Stimulated activated CD4-positive, alpha-beta T cell treated with anti-CD3 and anti-CD28 coated beads, Interleukin-15, amount 100 ng/mL, for 48 hours (primary cell): ENCODE measurements around the gene ST7.
"Not testable (repeated sequence)": the region's sequence is repeated elsewhere in the genome, so short reads cannot be mapped to it uniquely, and the experiment has no call there.

Experiments
- DNase-seq, 2 donors: peaks; one replicate each; pipeline ENCODE4 v3.0.0-alpha.2; 2020; ENCODE audit warnings: low read depth in 2 of 2

The ST7 gene

GRCh38 chr7:116950889-116951351, 2.4 kb upstream of the ST7 start:
- no peak for DNase-seq

- DNase-seq, result no peak
These were observed 1.7 kb upstream of the ST7 start for GRCh38 chr7:116951366-116952292.

- DNase-seq, result no peak
These were observed 498 bp upstream of the ST7 start for GRCh38 chr7:116952635-116953371.

- DNase-seq, result no peak
These were observed 871 bp downstream of the ST7 start for GRCh38 chr7:116953906-116954838.

GRCh38 chr7:116955340-116955739, 2.0 kb downstream of the ST7 start:
- no peak for DNase-seq

- no peak for DNase-seq
These were observed 2.6 kb downstream of the ST7 start for GRCh38 chr7:116955801-116956476.

GRCh38 chr7:116956477-116956804, 3.1 kb downstream of the ST7 start:
- no peak for DNase-seq

GRCh38 chr7:116957874-116958273, 4.6 kb downstream of the ST7 start:
- DNase-seq, result no peak

GRCh38 chr7:116961966-116962673, 8.8 kb downstream of the ST7 start:
- DNase-seq, result not testable (repeated sequence)

- no peak for DNase-seq
These were observed 9.9 kb downstream of the ST7 start for GRCh38 chr7:116963234-116963633.

GRCh38 chr7:116966601-116967000, 13.3 kb downstream of the ST7 start:
- no peak for DNase-seq

- no peak for DNase-seq
These were observed 14.1 kb downstream of the ST7 start for GRCh38 chr7:116967254-116967922.

- DNase-seq, result no peak
These were observed 14.7 kb downstream of the ST7 start for GRCh38 chr7:116967983-116968382.

- no peak for DNase-seq
These were observed 15.3 kb downstream of the ST7 start for GRCh38 chr7:116968631-116969030.

GRCh38 chr7:116969371-116969902, 16.1 kb downstream of the ST7 start:
- no peak for DNase-seq

- no peak for DNase-seq
These were observed 17.1 kb downstream of the ST7 start for GRCh38 chr7:116970238-116970910.

- not testable (repeated sequence) for DNase-seq
These were observed 17.9 kb downstream of the ST7 start for GRCh38 chr7:116971153-116971552.

- no peak for DNase-seq
These were observed 18.6 kb downstream of the ST7 start for GRCh38 chr7:116971869-116972268.

- not testable (repeated sequence) for DNase-seq
These were observed 21.7 kb downstream of the ST7 start for GRCh38 chr7:116975024-116975423.
